GM12878 (cell line): ENCODE data around the gene TMEM163. TPM values are rescaled to one million over a fixed set of nuclear protein-coding genes. Genes with fewer than 3 reads are reported as not detected.

ENCODE experiments used
- ATAC-seq: fragments of 200-7000 bp; cut with Tn5 transposase; 3 replicates; pipeline ENCODE4 v1.9.1; 2020; ENCODE audit warnings: mild to moderate bottlenecking, moderate library complexity
- BruUV-seq: library from RNA; stranded (reverse); fragments of 400-500 nt; replicated peaks from 2 replicates; lab custom pipeline; 2021; lab: Mats Ljungman, UMichigan
- CTCF ChIA-PET: fragments of 300-600 bp; sonication (Branson Sonifier 250); formaldehyde crosslinking; extraction: SDS; loops from one replicate; lab custom pipeline; 2021; ENCODE audit warnings: inconsistent platforms; lab: Yijun Ruan, JAX
- POLR2A ChIA-PET: fragments of 350-600 bp; formaldehyde crosslinking; extraction: SDS; loops from one replicate; lab custom pipeline; 2021; ENCODE audit warnings: inconsistent platforms; lab: Charles Lee
- RAD21 ChIA-PET: fragments of 300-600 bp; sonication (Branson Sonifier 250); formaldehyde crosslinking; loops from one replicate; lab custom pipeline; 2023; ENCODE audit warnings: antibody characterized with exemption; ENCODE audit not compliant: unreplicated experiment; lab: Charles Lee
- SMC1A ChIA-PET: fragments of 300-600 bp; sonication (Branson Sonifier 250); formaldehyde crosslinking; loops from one replicate; lab custom pipeline; 2023; ENCODE audit not compliant: unreplicated experiment, uncharacterized antibody; lab: Charles Lee
- DNase-seq: peaks from one replicate; pipeline ENCODE4 v3.0.0-alpha.2; 2011; ENCODE audit warnings: low read depth, low spot score
- FAIRE-seq: peaks from 3 replicates; lab custom pipeline; 2011; peaks lifted over from hg19 to GRCh38; lab: Jason Lieb, UNC
- H2AFZ ChIP-seq: 2 replicates; pipeline ENCODE4 v1.6.0; 2011; ENCODE audit warnings: low read depth, low read length, control low read depth; ENCODE audit not compliant: control insufficient read depth
- H3K27ac ChIP-seq: 2 replicates; pipeline ENCODE4 v1.5.1; 2011; ENCODE audit warnings: control low read depth; ENCODE audit not compliant: control insufficient read depth, insufficient read depth
- H3K27me3 ChIP-seq, 2 experiments: replicated peaks in 1 of 2; 2 replicates each; pipeline versions ENCODE4 v1.6.0 to v1.6.1; 2011; ENCODE audit warnings: low read length in 1 of 2; ENCODE audit not compliant: control insufficient read depth in 2 of 2, insufficient read depth in 2 of 2
- H3K36me3 ChIP-seq, 2 experiments: 2 replicates each; pipeline ENCODE4 v1.5.1; 2011; ENCODE audit warnings: low read length in 1 of 2; ENCODE audit not compliant: control insufficient read depth in 2 of 2, insufficient read depth in 2 of 2
- H3K4me1 ChIP-seq: 2 replicates; pipeline ENCODE4 v1.6.1; 2011; ENCODE audit warnings: mild to moderate bottlenecking, low read length, moderate library complexity, mixed read lengths; ENCODE audit not compliant: control insufficient read depth, insufficient read depth
- H3K4me2 ChIP-seq: 2 replicates; pipeline ENCODE4 v1.6.0; 2011; ENCODE audit warnings: control low read depth; ENCODE audit not compliant: control insufficient read depth, insufficient read depth
- H3K4me3 ChIP-seq: fragments of 200-600 bp; sonication (generic); 2 replicates; pipeline ENCODE4 v1.5.1; 2016
- H3K79me2 ChIP-seq: 2 replicates; pipeline ENCODE4 v1.6.0; 2011; ENCODE audit warnings: low read length; ENCODE audit not compliant: control insufficient read depth, insufficient read depth
- H3K9ac ChIP-seq: 2 replicates; pipeline ENCODE4 v1.8.0; 2011; ENCODE audit warnings: low read length, control low read depth, mixed read lengths; ENCODE audit not compliant: control insufficient read depth, insufficient read depth
- H3K9me3 ChIP-seq: replicated peaks from 3 replicates; pipeline ENCODE4 v1.5.1; 2011; ENCODE audit warnings: mild to moderate bottlenecking, low read length; ENCODE audit not compliant: control insufficient read depth, insufficient read depth
- H4K20me1 ChIP-seq: 2 replicates; pipeline ENCODE4 v1.6.0; 2011; ENCODE audit not compliant: control insufficient read depth, insufficient read depth
- BRCA1 ChIP-seq: IDR thresholded peaks from 2 replicates; pipeline ENCODE4 v1.6.1; 2011; ENCODE audit warnings: low read depth, low read length, improper control_type of control experiment
- HCFC1 ChIP-seq: fragments of 150-350 bp; IDR thresholded peaks from 2 replicates; pipeline ENCODE4 v1.6.1; 2014; ENCODE audit warnings: low read length
- HDAC2 ChIP-seq: fragments of 200-600 bp; sonication (generic); IDR thresholded peaks from 2 replicates; pipeline ENCODE4 v1.6.1; 2017
- IKZF2 ChIP-seq, 2 experiments: fragments of 450-650 bp; IDR thresholded peaks; 2 replicates each; pipeline ENCODE4 v1.6.1; 2017; ENCODE audit warnings: mild to moderate bottlenecking in 2 of 2, moderate library complexity in 2 of 2
- PML ChIP-seq: IDR thresholded peaks from 2 replicates; pipeline ENCODE4 v1.6.1; 2012; ENCODE audit warnings: low read length, inconsistent platforms
- RCOR1 ChIP-seq: conservative IDR thresholded peaks from 2 replicates; pipeline ENCODE4 v1.6.1; 2012; ENCODE audit warnings: low read depth, low read length, improper control_type of control experiment
- SIX5 ChIP-seq: IDR thresholded peaks from 2 replicates; pipeline ENCODE4 v1.6.1; 2011; ENCODE audit warnings: mild to moderate bottlenecking, low read depth, low read length, moderate library complexity; ENCODE audit not compliant: severe bottlenecking
- SMAD5 ChIP-seq: IDR thresholded peaks from 2 replicates; pipeline ENCODE4 v1.6.1; 2016; ENCODE audit warnings: antibody characterized with exemption, low read depth
- SREBF1 ChIP-seq: IDR thresholded peaks from 2 replicates; pipeline ENCODE4 v1.6.1; 2012; ENCODE audit warnings: mild to moderate bottlenecking, low read length
- SUZ12 ChIP-seq: fragments of 200-600 bp; sonication (generic); IDR thresholded peaks from one replicate; pipeline ENCODE4 v1.6.1; 2018; ENCODE audit warnings: antibody characterized with exemption, mild to moderate bottlenecking; ENCODE audit not compliant: unreplicated experiment
- TCF3 ChIP-seq: IDR thresholded peaks from 2 replicates; pipeline ENCODE4 v1.6.1; 2012; ENCODE audit warnings: low read depth, mild to moderate bottlenecking, low read length, borderline replicate concordance; ENCODE audit not compliant: insufficient read depth
- ZNF217 ChIP-seq: fragments of 450-650 bp; IDR thresholded peaks from 2 replicates; pipeline ENCODE4 v1.6.1; 2017; ENCODE audit warnings: antibody characterized with exemption, mild to moderate bottlenecking
- WGBS: methylation state at CpG from one replicate; pipeline ENCODE4 v1.1.6; 2016; ENCODE audit warnings: low lambda C conversion rate; ENCODE audit not compliant: insufficient replicate concordance, insufficient coverage; ENCODE audit errors: missing lambda C conversion rate; 5-methylcytosine and 5-hydroxymethylcytosine counted together
- in situ Hi-C: fragments of 300-500 bp; cut with MboI; formaldehyde crosslinking; loops from 9 replicates; pipeline ENCODE4 v1.14.3; 2018; ENCODE audit warnings: mixed read lengths
- intact Hi-C: fragments of 100-400 bp; cut with micrococcal nuclease; formaldehyde crosslinking; loops from one replicate; pipeline ENCODE4 v1.14.2; 2022; ENCODE audit not compliant: unreplicated experiment
- polyA plus RNA-seq, 11 experiments: library from polyadenylated mRNA; depleted of rRNA in 4 of 11; unstranded in 6 of 11; stranded (reverse) in 5 of 11; fragments of >200 nt; fragmentation: Nextera tagmentation in 4 of 11; fragmentation: Illumina TruSeq in 1 of 11; extraction: Ambion mirVana in 4 of 11; extraction: Trizol in 1 of 11; gene quantifications; 1 replicate in 1 of 11; 2 replicates in 10 of 11; pipeline versions ENCODE4 v1.2.1 to v1.2.3, GENCODE V29; 2011 to 2016; ENCODE audit warnings: inconsistent platforms in 2 of 11, missing spikeins in 2 of 11, low read depth in 1 of 11
- total RNA-seq, 4 experiments: library from RNA; depleted of rRNA in 3 of 4; stranded (reverse); fragments of >200 nt in 3 of 4; fragmentation: Illumina TruSeq in 1 of 4; extraction: Trizol in 1 of 4; gene quantifications; 2 replicates each; pipeline versions ENCODE4 v1.2.1 to v1.2.3, GENCODE V29; 2013 to 2021

TMEM163 gene
- total and polyA plus RNA-seq, 10 of the 15 experiments (the other 5 are each of a cell fraction or from before 2014, with no cell fraction given) = 0.05 to 0.11 (median 0.07) TPM; not detected in 4

DNA sequence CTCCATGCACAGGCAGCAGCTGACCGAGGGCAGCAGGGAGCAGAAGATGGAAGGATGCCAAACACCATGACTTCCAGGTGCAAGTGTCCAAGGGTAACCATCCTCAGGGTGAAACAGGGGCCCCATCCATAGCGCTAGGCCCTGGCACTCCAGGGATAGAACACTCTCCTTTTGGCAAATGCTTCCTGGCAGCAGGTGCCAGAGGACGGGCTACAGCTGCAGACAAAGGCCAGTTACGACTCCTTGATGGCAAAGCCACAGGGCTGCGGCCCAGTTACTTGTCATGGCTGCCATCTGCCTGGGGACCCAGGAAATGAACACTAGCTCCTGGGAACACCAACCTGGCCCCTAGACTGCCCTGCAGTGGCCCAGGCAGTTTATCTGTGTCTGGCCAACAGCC is 178.8 kb downstream of the TMEM163 start:
- H3K9ac ChIP-seq = no peak overlapping the region
- no peaks in the 10 kb centered on the region for H3K9me3 ChIP-seq
- H3K4me2 ChIP-seq = no peak overlapping the region
- no TSS peak for BruUV-seq
- H3K27ac ChIP-seq = no peak overlapping the region
- no peak overlapping the region for H3K4me3 ChIP-seq
- in situ Hi-C loops (no loop called here), intact Hi-C loops (loop anchor here (5.0 kb wide), 1 partner anchor 428 kb away; no protein-coding TSS in a partner anchor)
- ATAC-seq = no peak
- H3K4me1 ChIP-seq = no peaks in the 10 kb centered on the region
- SMC1A ChIA-PET = interaction anchor here (1.4 kb wide), 1 partner anchor 8 kb away, joined by 3 read pairs; no protein-coding TSS in a partner anchor
- no peaks in the 10 kb centered on the region for H3K27me3 ChIP-seq
- DNase-seq = no peak
- TF ChIP-seq ZNF217 (no peak), SMAD5 (no peak), SUZ12 (no peak), BRCA1 (no peak), HCFC1 (no peak), SIX5 (no peak), RCOR1 (no peak), HDAC2 (no peak), PML (no peak), IKZF2 (IDR thresholded peaks at IDR 0.05) (no peak), TCF3 (no peak), SREBF1 (no peak)
- RAD21 ChIA-PET = no interaction called here
- no peaks in the 10 kb centered on the region for H4K20me1 ChIP-seq
- no peak for FAIRE-seq
- WGBS = 28% methylated on average over 5 of the region's 5 CpGs
- no peak overlapping the region for H2AFZ ChIP-seq
- CTCF ChIA-PET = no interaction called here
- H3K79me2 ChIP-seq = no peaks in the 10 kb centered on the region
- POLR2A ChIA-PET = no interaction called here
- no peaks in the 10 kb centered on the region for H3K36me3 ChIP-seq
